Progenitor cell of endocrine pancreas (in vitro differentiated cells): ENCODE data around the gene NLN. TPM values are rescaled to one million over a fixed set of nuclear protein-coding genes. Genes with fewer than 3 reads are reported as not detected.
"Not testable (repeated sequence)": the region's sequence is repeated elsewhere in the genome, so short reads cannot be mapped to it uniquely, and the experiment has no call there.

ENCODE experiments used
- DNase-seq: peaks from one replicate; pipeline ENCODE4 v3.0.0; 2021; ENCODE audit warnings: low spot score; ENCODE audit not compliant: unreplicated experiment
- H3K27ac Mint-ChIP-seq: 2 replicates; pipeline ENCODE4 v1.8.0; 2021; ENCODE audit warnings: mild to moderate bottlenecking, moderate library complexity, mixed read lengths
- H3K27me3 Mint-ChIP-seq: 2 replicates; pipeline ENCODE4 v1.8.0; 2021; ENCODE audit warnings: mixed read lengths
- H3K36me3 Mint-ChIP-seq: 2 replicates; pipeline ENCODE4 v1.8.0; 2022; ENCODE audit warnings: mixed read lengths; ENCODE audit not compliant: insufficient read depth
- H3K4me1 Mint-ChIP-seq: 2 replicates; pipeline ENCODE4 v1.8.0; 2021; ENCODE audit warnings: low read depth, mixed read lengths
- H3K4me3 Mint-ChIP-seq: 2 replicates; pipeline ENCODE4 v1.8.0; 2021; ENCODE audit warnings: low read depth, mild to moderate bottlenecking, moderate library complexity, mixed read lengths
- H3K9me3 Mint-ChIP-seq: 2 replicates; pipeline ENCODE4 v1.8.0; 2021; ENCODE audit warnings: low read depth, mixed read lengths
- CTCF ChIP-seq: fragments of 200-600 bp; sonication (generic); IDR thresholded peaks from one replicate; pipeline ENCODE4 v1.5.0; 2021; ENCODE audit warnings: antibody characterized with exemption, mild to moderate bottlenecking; ENCODE audit not compliant: unreplicated experiment
- total RNA-seq: library from RNA; stranded (reverse); gene quantifications from 2 replicates; pipeline ENCODE4 v1.2.1, GENCODE V29; 2021

The NLN gene
- total RNA-seq, 1 donor from 2014 or later = 65.1 TPM

DNA sequence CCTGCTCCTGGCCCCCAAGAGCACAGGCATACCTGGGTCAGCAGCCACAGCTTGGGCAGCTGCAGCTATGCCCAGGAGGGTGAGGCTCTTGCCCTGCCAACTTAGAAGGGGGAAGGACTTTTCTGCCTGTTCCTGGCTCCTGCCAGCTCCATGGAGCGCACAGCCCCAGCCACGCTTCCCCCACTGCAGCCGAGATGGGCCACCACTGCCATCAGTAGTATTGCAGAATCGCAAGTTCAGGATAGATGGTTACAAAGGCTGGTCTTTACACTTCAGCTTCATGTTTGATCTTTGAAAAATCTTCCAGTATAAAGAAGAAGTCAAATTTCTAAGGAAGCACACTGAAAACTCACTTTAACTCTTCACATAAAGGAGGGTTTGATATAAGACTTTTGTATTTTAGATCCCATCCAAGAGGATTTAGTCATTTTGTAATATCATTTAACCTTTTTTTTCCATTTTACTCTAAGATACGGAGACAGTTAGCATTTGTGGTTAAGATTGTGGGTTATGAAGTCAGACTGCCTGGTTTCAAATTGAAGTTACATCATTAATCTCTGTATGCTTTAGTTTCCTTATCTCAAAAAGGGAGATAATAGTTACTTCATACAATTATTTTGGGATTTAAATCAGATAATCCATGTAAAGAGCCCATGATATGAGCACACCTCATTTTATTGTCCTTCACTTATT lies 81.8 kb downstream of the NLN start:
- no peaks in the 10 kb centered on the region for H3K9me3 Mint-ChIP-seq
- no peaks in the 10 kb centered on the region for H3K27me3 Mint-ChIP-seq
- TF ChIP-seq CTCF = no peak
- H3K4me1 Mint-ChIP-seq = no peaks in the 10 kb centered on the region
- H3K36me3 Mint-ChIP-seq = peaks cover 33% of the 10 kb centered on the region
- DNase-seq = no peak
- no peak overlapping the region for H3K4me3 Mint-ChIP-seq
- H3K27ac Mint-ChIP-seq = no peak overlapping the region

- Mint-ChIP-seq H3K4me3 (no peak overlapping the region), H3K27ac (no peak overlapping the region), H3K9me3 (no peaks in the 10 kb centered on the region), H3K4me1 (no peaks in the 10 kb centered on the region), H3K27me3 (no peaks in the 10 kb centered on the region), H3K36me3 (peaks cover 42% of the 10 kb centered on the region)
- DNase-seq = no peak
- TF ChIP-seq CTCF = no peak
Observed at GRCh38 chr5:65805089-65805488, 83.1 kb downstream of the NLN start.

- H3K27me3 Mint-ChIP-seq, H3K27ac Mint-ChIP-seq, H3K4me1 Mint-ChIP-seq, H3K4me3 Mint-ChIP-seq, H3K9me3 Mint-ChIP-seq, DNase-seq: not testable (repeated sequence)
- peaks cover 37% of the 10 kb centered on the region for H3K36me3 Mint-ChIP-seq
Observed at GRCh38 chr5:65807494-65807893, 85.5 kb downstream of the NLN start.

- no peaks in the 10 kb centered on the region for H3K27me3 Mint-ChIP-seq
- no peak overlapping the region for H3K27ac Mint-ChIP-seq
- DNase-seq = no peak
- no peak overlapping the region for H3K4me3 Mint-ChIP-seq
- no peak for TF ChIP-seq CTCF
- peaks cover 40% of the 10 kb centered on the region for H3K36me3 Mint-ChIP-seq
- H3K4me1 Mint-ChIP-seq = no peaks in the 10 kb centered on the region
- H3K9me3 Mint-ChIP-seq = no peaks in the 10 kb centered on the region
Observed at GRCh38 chr5:65808251-65808741, 86.3 kb downstream of the NLN start.

GRCh38 chr5:65808818-65809217 lies 86.8 kb downstream of the NLN start:
- H3K36me3 Mint-ChIP-seq = peaks cover 41% of the 10 kb centered on the region

More at GRCh38 chr5:65808818-65809217, 86.8 kb downstream of the NLN start:
- no peaks in the 10 kb centered on the region for H3K9me3 Mint-ChIP-seq
- no peaks in the 10 kb centered on the region for H3K4me1 Mint-ChIP-seq
- TF ChIP-seq CTCF = no peak
- H3K27ac Mint-ChIP-seq = no peak overlapping the region
- H3K4me3 Mint-ChIP-seq = no peak overlapping the region
- no peaks in the 10 kb centered on the region for H3K27me3 Mint-ChIP-seq
- no peak for DNase-seq
